GM21360 (cell line): ENCODE measurements around the gene DYNLT1.

Experiments
- ATAC-seq: cut with Tn5 transposase; IDR thresholded peaks from one replicate; pipeline ENCODE4 v1.9.1; 2021; ENCODE audit warnings: mild to moderate bottlenecking, moderate library complexity; ENCODE audit not compliant: unreplicated experiment

Gene DYNLT1

DNA sequence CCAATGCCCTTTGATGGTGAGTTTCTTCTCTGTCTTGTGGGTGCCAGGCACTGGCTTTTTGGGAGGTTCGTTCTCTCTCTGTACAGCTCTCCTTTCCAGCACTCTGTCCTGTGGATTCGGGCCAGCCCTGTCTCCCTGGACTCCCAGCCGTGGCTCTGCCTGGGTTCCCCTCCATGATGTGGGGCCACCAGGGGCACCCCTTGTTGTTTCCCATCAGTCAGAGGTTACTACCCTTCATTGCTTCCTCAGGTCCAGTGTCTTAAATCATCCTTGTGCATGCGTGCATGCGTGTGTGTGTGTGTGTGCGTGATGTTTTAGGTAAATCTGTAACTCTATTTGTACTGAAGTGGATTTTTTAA lies 40.5 kb downstream of the DYNLT1 start:
- ATAC-seq = no peak

DNA sequence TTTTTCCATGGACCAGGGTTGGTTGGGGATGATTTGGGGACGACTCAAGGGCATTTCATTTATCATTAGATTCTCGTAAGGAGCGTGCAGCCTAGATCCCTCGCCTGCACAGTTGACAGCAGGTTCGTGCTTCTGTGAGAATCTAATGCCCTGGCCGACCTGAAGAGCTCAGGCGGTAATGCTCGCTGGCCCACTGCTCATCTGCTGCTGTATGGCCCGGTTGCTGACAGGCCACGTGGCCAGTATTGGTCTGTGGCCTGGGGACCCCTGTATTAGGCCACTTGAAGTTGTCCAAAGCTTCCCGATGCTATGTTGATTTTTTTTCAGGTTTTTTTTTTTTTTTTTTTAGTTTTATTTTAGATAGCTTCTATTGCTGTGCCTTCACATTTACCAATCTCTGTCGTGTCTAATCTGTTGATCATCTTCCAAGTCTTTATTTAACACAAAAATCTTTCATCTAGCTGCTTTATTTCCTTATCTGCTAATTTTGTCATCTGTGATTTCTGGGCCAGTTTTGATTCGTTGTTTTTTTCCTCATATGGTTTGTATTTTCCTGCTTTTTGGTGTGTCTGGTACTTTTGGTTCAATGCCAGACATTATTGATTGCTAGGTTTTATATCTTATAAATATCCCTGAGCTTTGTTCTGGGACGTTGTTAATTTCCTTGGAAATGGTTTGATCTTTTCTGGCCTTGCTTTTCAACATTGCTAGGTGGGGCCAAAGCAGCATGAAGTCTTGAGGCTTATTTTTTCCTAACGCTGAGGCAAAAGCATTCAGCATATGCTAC lies 41.1 kb downstream of the DYNLT1 start:
- ATAC-seq = no peak

- ATAC-seq = no peak
These were observed 44.9 kb downstream of the DYNLT1 start for GRCh38 chr6:158599635-158600034.

- no peak for ATAC-seq
These were observed 47.0 kb downstream of the DYNLT1 start for GRCh38 chr6:158597565-158597964.

GRCh38 chr6:158596861-158597260 lies 47.7 kb downstream of the DYNLT1 start:
- no peak for ATAC-seq

GRCh38 chr6:158595223-158595622 lies 49.3 kb downstream of the DYNLT1 start:
- ATAC-seq = no peak

GRCh38 chr6:158593670-158594069 lies 50.9 kb downstream of the DYNLT1 start:
- no peak for ATAC-seq

DNA sequence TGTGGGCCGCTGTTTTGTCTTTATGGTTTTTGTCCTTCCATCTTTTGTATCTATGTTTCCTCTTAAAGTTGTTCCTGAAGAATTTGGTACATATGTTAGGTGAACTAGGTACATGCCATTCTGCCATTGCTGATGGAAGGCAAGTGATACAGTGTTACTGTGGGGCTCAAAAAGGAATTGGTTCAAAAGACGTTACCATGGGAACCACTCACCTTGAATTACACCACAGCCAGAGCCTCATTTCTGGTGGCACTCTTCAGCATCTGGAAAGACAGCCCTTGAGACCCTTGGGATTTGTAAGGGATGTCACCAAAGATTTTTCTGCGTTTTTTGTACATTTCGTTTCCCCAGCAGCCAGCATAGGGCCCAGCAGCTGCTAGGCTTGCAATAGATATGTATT lies 52.7 kb downstream of the DYNLT1 start:
- no peak for ATAC-seq

- no peak for ATAC-seq
These were observed 53.3 kb downstream of the DYNLT1 start for GRCh38 chr6:158591134-158591809.

DNA sequence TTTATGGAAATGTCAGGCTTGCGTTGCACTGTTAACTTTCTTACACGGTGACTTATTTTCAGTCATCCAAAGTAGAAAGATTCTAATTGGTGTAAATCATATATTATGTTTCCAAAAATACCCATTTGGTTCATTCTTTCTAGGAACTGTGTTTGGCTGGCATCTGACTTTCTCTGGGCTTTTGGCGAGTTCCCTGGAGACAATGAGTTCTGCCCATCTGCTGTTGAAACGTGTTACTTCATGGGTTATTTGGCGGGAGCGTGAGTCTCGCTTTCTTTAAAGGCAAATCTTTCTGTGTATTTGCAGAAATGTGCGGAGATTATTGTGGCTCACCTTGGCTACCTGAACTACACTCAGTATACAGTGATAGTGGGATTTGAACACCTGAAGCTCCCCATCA lies 55.2 kb downstream of the DYNLT1 start:
- ATAC-seq = no peak

- ATAC-seq = no peak
These were observed 57.9 kb downstream of the DYNLT1 start for GRCh38 chr6:158586652-158587051.
